ENCODE data around the gene SYNM.

SYNM gene

DNA sequence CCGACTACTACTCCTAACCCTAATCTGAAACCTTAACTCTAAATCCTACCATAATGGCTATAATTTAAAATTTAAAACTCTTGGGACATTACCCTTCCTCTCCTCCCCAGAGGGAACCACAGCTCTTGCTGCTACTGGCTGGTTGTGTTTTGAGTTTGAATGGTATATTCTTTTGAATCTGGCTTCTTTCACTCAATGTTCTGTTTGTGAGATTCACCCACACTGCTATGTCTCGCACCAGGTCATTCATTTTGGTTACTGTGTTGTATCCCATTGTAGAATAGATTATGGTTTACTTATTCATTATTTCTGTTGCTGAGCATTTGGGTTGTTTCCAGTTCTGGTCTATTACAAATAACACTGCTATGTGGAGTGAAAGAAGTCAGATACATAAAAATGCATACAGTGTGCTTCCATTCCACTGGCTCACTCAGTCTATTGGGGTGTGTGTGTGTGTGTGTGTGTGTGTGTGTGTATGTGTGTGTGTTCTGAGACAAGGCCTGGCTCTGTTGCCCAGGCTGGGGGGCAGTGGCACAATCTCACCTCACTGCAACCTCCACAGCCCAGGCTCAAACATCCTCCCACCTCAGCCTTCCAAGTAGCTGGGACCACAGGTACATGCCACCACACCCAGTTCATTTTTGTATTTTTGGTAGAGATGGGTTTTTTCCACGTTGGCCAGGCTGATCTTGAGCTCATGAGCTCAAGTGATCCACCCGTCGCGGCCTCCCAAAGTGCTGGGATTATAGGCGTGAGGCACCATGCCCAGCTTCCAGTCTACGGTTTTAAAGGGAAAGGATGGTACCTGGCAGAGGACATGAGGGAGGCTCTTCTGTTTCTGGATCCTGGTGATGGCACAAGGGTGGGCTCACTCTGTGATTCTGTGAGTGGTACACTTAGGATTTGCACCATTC is 19.2 kb upstream of the SYNM start:
- DNase-seq (ENCODE audit: low read depth): peak; percentile 14

GRCh38 chr15:99086327-99086667 is 18.6 kb upstream of the SYNM start:
- no peak for DNase-seq (ENCODE audit: low read depth)

- DNase-seq (ENCODE audit: low read depth): no peak
Measured at GRCh38 chr15:99087405-99087943, 17.4 kb upstream of the SYNM start.

DNA sequence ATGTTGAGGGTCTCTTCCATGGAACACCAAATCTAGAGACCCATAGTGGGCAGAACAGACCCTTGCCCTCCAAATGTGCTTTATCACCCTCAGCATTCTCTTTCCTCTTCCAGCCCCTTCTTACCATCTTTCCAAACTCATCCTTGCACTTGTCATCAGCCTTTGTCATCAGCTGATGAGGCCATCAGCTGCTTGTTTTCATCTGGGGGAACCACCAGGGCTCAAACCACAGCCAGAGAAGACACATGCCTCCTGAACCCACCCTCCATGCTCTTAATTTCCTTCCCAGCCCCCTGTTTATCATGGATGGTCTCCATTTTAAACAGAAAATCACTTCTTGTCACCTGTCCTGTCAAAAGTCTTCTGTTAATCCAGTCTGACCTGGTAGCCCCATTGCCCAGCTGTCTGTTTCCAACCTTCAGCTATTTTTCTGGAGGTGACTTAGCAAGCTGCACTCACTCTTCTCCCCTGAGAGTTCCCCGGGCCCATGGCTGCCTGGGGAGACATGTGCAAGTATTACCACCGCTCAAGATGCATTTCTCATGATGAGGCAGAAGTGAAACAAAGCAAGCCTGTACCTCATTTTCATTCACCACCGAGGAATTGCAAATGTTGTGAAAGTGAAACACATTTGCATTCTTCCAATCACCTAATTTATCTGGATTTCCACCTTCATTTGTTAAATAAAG is 14.7 kb upstream of the SYNM start:
- DNase-seq (ENCODE audit: low read depth): no peak

DNA sequence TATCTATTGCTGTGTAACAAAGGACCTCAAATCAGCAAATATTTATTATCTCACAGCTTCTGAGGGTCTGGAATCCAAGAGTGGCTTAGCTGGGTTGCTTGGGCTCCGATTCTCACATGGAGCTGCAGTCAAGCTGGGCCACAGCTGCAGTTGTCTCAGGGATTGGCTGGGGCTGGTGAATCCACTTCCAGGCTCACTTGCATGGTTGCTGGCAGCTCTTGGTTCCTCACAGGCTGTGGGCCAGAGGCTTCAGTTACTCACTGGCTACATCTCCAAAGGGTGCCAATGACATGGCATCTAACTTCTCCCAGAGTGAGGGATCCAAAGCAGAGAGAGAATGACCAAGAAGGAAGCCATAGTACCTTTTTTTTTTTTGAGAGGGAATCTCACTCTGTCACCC is 13.9 kb upstream of the SYNM start:
- no peak for DNase-seq (ENCODE audit: low read depth)

DNA sequence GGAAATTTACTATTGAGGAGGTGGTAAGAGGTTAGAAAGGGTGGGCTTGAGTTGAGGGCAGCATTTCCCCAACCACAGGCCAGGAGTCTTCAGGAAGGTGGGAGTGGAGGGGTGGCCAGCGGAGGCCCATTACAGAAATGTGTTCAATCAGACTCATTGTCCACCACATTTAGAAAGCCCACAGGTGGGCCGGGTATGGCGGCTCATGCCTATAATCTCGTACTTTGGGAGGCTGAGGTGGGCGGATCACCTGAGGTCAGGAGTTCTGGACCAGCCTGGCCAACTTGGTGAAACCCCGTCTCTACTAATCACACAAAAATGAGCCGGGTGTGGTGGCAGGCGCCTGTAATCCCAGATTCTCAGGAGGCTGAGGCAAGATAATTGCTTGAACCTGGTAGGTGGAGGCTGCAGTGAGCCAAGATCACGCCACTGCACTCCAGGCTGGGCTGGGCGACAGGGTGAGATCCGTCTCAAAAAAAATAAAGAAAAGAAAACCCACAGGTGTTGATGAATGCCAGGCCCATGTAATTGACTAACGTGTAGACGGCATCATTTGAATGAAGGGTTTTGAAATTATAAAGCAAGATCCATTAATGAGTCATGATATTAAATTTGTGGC is 12.2 kb upstream of the SYNM start:
- no peak for DNase-seq (ENCODE audit: low read depth)

DNA sequence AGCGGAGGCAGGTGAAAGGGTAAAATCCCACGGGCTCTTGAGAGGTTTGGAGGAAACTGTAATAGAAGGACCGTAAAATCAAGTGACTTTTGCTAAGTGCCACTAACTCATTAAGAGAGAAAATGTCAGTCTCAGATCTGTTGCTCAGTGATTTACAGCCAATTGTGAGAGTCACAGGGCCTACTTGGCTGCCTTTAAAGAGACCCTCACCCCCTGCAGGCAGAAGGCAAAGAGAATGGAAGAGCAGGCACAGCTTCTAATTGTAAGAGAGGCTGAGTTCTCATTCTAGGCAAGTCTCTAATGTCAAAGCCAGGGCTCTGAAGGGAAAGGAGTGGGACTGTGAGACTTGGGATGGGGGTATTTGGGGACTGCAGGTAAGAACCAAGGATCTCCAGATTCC is 9.3 kb upstream of the SYNM start:
- DNase-seq (ENCODE audit: low read depth): no peak

GRCh38 chr15:99096173-99096893 is 8.5 kb upstream of the SYNM start:
- DNase-seq (ENCODE audit: low read depth): no peak

DNA sequence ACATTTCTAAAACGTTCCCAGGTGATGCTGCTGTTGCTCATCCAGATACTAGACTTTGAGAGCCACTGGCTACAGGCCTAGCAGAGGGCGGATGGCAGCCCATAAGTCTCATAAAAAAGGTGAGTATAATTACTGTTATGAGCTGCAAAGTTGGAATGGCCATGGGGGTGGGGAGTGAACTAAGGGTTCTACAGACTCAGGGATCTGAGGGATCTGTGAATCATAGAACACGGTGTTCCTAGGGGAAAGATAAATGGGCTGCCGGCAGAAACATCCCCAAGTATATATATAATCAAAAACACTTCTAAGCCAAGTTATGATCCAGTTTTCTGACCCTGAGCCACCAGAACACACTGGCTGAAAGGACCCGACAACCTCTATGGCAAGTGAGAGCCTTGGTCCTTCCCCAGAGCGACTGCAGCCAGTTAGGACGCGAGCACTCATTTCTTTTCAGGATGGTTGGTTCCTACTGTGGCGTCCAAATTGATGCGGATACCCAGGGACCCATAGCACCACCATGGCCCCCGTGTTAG is 7.9 kb upstream of the SYNM start:
- no peak for DNase-seq (ENCODE audit: low read depth)

- DNase-seq (ENCODE audit: low read depth): no peak
Measured at GRCh38 chr15:99097441-99098410, 7.2 kb upstream of the SYNM start.

- no peak for DNase-seq (ENCODE audit: low read depth)
Measured at GRCh38 chr15:99098426-99098825, 6.5 kb upstream of the SYNM start.

DNA sequence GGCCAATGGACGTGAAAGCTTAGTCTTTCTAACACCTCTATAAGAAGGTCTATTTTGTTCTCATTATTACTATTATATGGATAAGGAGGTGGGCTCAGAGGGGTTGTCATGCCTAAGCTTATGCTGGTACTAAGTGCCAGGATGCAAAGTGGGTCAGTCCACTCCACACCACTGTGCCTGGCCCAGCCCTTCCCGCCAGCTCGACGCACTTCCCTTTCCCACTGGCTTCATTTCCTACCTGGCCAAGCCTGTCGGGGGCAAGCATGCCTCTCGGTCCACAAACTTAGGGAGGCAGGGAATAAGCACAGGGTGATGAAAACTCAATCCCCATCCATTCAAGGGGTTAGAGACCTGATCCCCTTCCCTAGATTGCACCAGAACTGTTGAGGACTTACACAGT is 5.9 kb upstream of the SYNM start:
- DNase-seq (ENCODE audit: low read depth): no peak

- no peak for DNase-seq (ENCODE audit: low read depth)
Measured at GRCh38 chr15:99099661-99100060, 5.2 kb upstream of the SYNM start.

- DNase-seq (ENCODE audit: low read depth): peak; percentile 48
Measured at GRCh38 chr15:99100245-99101173, 4.4 kb upstream of the SYNM start.

- no peak for DNase-seq (ENCODE audit: low read depth)
Measured at GRCh38 chr15:99101501-99101900, 3.4 kb upstream of the SYNM start.

DNA sequence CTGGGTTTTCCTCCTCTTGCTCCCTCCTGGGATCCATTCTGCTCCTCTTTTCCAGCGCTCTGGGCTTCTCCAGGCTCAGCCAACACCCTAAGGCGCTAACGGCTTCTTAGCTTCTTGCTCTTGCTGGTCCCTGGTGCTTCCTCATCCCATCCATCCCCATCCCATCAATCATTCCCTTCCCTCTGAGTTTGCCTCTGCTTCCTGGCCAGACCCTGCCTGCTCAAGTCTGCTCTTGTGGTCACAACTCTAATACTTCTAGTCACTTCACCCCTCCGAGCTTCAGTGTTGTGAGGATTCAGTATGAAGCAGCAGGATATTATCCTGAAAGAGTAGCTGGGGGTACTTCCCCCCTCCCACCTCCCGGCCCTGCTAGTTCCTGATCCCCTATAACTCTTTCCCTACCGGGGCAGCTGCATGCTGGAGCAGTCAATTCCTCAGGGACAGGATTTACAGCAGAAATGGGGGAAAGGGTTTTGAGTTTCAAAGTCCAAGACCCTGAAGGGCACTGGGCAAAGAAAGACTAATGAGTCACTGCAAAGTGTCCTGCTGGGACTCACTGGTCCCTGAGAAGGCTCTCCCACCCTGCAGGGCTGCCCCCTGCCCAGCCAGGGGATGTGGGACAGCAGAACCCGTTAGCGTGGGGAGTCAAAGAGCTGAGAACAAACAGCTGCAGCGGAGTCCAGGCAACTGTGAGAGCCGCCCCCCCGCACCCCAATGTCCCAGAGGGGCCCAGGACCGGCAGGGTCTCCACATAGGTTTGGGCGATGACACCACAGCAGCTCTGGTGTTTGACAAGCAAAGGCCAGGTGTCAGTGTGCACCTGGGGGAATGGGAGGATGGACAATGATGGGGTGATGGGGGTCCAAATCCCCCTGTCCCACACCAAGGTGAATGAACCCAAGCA is 2.3 kb upstream of the SYNM start:
- DNase-seq (ENCODE audit: low read depth): no peak

GRCh38 chr15:99103279-99103678 is 1.6 kb upstream of the SYNM start:
- no peak for DNase-seq (ENCODE audit: low read depth)

- peak; percentile 15 for DNase-seq (ENCODE audit: low read depth)
Measured at GRCh38 chr15:99105514-99106341, 848 bp downstream of the SYNM start.

Measured in HS-27A (cell line).